ENCODE results near the gene MTREX.

DNA sequence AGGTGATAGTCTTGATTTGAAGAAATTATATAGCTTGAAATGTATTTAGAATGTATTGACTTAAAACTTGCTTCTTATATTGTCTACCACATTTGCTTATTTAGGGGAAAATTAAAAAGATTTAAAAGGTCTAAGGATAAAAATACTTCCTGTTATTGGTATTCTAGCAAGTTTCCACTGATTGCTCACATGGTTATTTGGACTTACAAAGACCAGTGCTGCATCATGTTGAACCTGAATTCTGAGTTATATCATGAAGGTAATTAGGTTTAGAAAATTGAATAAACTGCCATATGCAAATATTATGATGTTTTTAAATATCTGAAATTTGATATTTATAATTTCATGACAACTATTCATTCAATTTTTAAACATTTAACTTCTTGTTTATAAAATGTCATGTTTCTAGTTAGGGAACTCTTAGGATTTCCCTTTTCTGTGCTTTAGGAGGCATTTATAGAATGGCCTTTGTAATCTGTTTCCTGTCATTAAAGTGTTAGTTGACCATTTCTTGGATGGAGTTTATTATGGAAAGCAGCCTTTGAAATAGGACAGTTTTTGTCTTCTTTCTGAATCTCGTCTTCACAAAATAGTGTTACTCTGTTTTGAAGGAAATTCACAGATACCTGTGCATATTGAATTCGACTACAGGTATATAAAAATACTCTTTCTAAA is 85.8 kb downstream of the MTREX start:
- TF ChIP-seq, protein P1, sequence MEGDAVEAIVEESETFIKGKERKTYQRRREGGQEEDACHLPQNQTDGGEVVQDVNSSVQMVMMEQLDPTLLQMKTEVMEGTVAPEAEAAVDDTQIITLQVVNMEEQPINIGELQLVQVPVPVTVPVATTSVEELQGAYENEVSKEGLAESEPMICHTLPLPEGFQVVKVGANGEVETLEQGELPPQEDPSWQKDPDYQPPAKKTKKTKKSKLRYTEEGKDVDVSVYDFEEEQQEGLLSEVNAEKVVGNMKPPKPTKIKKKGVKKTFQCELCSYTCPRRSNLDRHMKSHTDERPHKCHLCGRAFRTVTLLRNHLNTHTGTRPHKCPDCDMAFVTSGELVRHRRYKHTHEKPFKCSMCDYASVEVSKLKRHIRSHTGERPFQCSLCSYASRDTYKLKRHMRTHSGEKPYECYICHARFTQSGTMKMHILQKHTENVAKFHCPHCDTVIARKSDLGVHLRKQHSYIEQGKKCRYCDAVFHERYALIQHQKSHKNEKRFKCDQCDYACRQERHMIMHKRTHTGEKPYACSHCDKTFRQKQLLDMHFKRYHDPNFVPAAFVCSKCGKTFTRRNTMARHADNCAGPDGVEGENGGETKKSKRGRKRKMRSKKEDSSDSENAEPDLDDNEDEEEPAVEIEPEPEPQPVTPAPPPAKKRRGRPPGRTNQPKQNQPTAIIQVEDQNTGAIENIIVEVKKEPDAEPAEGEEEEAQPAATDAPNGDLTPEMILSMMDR (optimal IDR thresholded peaks at IDR 0.05 in 1 of 3, IDR thresholded peaks at IDR 0.05 in 1 of 3, conservative IDR thresholded peaks at IDR 0.05 in 1 of 3; ENCODE audit: extremely low read depth in 1 of 3, insufficient read depth in 2 of 3, low read length in 3 of 3), result no peak
- TF ChIP-seq EZH2 (IDR thresholded peaks at IDR 0.05; ENCODE audit: low read length), result no peak

All from keratinocyte (primary cell).